ENCODE measurements around the gene LRBA.

LRBA gene

DNA sequence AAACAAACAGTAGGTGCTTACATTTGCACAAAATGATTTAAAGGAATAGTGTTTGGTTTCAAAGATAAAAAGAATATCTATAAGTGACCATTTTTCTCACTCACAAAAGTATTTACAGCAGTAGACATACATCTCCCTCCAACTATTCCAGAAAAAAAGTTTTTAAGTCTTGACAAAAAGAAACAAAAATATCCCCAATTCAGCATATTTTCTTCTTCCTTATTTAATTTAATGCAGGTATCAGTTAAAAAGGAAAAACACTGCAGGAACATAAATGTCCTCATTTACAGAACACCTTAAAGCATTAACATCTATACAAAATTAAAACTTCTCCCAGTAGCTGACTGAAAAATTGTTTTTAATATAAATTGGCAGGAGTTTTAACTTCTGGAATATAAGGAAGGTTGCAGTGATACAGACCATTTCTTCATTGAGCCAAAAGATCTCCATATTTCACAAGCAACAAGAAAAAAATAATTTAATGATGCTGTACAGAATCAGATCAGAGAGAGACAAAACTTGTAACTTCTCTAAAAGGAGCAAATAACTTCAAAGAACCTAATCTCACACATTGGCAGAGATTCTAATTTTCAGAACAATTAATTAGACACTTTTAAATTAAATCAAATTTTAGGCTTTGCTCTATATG lies 428.8 kb downstream of the LRBA start:
- no peak for DNase-seq (ENCODE audit: low spot score)

DNA sequence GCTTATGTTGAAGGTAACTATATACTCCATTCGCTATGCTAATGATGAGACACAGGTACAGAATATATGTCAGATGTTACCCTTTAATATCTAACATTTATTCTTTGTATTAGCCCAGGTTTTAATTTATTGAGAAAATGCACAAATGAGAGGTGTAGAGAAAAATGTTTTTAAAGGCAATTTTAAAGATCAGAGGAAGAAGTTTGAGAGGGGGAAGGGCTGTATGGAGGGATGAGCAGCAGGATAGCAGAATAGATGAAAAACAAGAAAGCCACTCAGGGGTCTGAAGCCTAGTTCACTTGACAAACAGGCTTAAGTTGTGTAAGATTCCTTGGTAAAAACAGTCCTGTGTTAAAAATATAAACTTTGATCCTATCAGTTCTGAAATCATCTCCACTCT lies 429.5 kb downstream of the LRBA start:
- DNase-seq (ENCODE audit: low spot score) = no peak

GRCh38 chr4:150584111-150584915 lies 430.8 kb downstream of the LRBA start:
- DNase-seq (ENCODE audit: low spot score) = no peak

DNA sequence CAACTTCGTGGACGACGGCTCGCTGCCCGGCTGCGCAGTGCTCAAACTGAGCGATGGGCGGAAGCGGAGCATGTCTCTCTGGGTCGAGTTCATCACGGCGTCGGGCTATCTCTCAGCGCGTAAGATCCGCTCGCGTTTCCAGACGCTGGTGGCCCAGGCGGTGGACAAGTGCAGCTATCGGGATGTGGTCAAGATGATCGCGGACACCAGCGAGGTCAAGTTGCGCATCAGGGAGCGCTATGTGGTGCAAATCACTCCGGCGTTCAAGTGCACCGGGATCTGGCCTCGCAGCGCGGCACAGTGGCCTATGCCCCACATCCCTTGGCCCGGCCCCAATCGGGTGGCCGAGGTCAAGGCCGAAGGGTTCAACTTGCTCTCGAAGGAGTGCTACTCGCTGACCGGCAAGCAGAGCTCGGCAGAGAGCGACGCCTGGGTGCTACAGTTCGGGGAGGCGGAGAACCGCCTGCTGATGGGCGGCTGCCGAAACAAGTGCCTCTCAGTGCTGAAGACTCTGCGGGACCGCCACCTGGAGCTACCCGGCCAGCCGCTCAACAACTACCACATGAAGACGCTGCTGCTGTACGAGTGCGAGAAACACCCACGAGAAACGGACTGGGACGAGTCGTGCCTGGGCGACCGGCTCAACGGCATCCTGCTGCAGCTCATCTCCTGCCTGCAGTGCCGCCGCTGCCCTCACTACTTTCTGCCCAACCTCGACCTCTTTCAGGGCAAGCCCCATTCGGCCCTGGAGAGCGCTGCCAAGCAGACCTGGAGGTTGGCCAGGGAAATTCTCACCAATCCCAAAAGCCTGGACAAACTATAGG lies 431.6 kb downstream of the LRBA start:
- no peak for DNase-seq (ENCODE audit: low spot score)

- no peak for DNase-seq (ENCODE audit: low spot score)
Observed at GRCh38 chr4:150582873-150583286, 432.2 kb downstream of the LRBA start.

- DNase-seq (ENCODE audit: low spot score) = no peak
Observed at GRCh38 chr4:150582146-150582872, 432.8 kb downstream of the LRBA start, which contains the start of gene MAB21L2. Gene MAB21L2, plus strand, starts transcription at chr4:150582151. Its CDS starts 879 bp downstream, at chr4:150583030.

DNA sequence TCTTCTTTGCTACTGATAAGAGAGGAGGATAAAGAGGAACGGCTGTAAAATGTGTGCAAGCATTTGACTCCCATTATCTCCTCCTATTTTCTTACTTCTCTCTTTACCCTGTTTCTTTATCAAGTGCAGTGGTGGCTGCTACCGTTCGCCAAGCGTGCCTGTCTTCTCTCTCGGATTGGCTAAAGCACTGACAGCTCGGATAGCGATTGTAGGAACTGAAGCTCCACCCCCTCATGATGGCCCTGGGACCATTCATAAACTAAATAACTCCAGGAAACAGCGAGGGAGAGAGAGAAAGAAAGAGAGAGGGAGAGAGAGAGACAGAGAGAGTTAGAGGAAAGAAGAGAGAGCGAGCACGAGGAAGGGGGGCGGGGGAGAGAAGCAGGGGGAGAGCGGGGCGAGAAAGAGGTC lies 433.4 kb downstream of the LRBA start:
- DNase-seq (ENCODE audit: low spot score) = no peak

- no peak for DNase-seq (ENCODE audit: low spot score)
Observed at GRCh38 chr4:150581056-150581605, 434.0 kb downstream of the LRBA start.

DNA sequence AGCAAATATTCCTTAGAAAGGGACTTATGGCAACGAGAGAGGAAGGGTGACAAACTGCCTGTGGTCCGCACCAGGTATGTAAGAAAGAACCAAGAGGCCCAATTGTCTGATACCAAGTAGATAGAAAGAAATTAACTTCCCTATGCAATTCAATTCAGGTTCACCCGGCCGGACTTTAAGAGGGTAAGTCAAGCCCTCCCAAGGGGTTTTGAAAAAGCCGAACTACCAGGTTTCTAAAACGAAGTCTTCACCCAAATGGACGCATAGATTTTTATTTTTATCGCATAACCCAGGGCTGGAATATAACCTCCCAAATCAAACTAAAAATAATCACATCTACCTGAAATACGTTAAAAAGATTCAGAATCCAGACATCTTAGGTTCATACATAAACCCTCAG lies 434.8 kb downstream of the LRBA start:
- no peak for DNase-seq (ENCODE audit: low spot score)

GRCh38 chr4:150579551-150580234 lies 435.4 kb downstream of the LRBA start:
- DNase-seq (ENCODE audit: low spot score) = no peak

- DNase-seq (ENCODE audit: low spot score) = no peak
Observed at GRCh38 chr4:150578745-150579501, 436.2 kb downstream of the LRBA start.

DNA sequence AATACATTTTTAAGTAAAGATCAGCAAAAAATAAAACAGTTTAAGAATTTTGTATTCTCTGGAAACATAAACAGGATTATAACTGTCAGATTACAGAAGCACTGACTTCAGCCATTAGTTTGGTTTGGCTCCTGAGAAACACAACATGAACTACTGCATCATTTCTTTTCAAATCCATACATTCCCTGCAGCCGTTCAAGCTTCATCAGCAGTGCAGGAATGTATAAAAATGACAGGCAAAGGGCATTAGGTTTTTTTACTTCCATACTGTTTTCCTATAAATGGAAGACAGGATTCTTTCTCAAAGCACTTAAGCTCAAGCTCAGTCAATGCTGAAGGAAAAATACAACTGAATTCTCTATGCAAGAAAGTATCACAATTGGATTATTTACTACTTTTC lies 437.3 kb downstream of the LRBA start:
- no peak for DNase-seq (ENCODE audit: low spot score)

DNA sequence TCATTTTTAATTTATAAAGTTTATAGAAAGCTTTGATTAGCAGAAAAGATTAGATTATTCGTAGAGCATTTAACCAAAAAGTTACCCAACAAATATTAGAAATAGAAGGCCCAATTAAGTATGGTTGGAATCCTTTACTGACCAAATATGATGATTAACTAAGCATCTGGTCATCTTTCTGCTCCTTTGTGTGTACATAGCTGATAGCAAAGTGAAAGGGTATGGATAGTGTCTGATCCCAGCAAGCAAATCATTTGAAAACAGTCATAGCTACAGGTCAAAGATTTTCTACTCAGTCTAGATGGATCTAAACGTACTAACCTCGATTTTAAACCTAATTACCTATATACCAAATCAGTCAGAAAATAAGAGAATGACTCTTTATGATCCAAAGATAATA lies 440.4 kb downstream of the LRBA start:
- no peak for DNase-seq (ENCODE audit: low spot score)

GRCh38 chr4:150573534-150573933 lies 441.6 kb downstream of the LRBA start:
- no peak for DNase-seq (ENCODE audit: low spot score)

- no peak for DNase-seq (ENCODE audit: low spot score)
Observed at GRCh38 chr4:150572704-150573504, 442.2 kb downstream of the LRBA start.

DNA sequence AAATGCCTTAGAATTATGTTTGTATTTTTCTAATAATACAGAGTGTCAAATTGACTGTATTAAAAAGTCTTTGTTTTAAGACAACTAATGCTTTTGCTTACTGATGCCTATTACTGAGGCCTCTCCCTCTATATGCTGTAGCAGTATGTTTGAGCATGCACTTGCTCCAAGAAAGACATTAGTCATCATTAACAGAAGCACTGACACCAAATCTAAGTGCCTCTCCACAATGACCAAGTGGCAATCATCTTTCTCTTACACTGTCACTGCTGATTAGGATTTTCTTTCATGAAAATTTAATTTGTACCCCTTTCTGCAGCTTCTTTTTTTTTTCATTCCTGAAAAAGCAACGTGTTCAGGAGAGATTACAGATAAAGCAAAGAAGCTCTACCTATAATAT lies 444.2 kb downstream of the LRBA start:
- no peak for DNase-seq (ENCODE audit: low spot score)

GRCh38 chr4:150569998-150570535 lies 445.0 kb downstream of the LRBA start:
- no peak for DNase-seq (ENCODE audit: low spot score)

- no peak for DNase-seq (ENCODE audit: low spot score)
Observed at GRCh38 chr4:150569384-150569987, 445.6 kb downstream of the LRBA start.

GRCh38 chr4:150567070-150567469 lies 448.0 kb downstream of the LRBA start:
- no peak for DNase-seq (ENCODE audit: low spot score)

All from RKO (cell line).